Liver (tissue), 9 donors: ENCODE measurements around the gene FUOM. TPM values are rescaled to one million over a fixed set of nuclear protein-coding genes. Genes with fewer than 3 reads are reported as not detected.

Experiments used
- DNase-seq: peaks from one replicate; pipeline ENCODE4 v3.0.0-alpha.2; 2017; ENCODE audit warnings: low spot score
- H3K27ac ChIP-seq, 2 donors: one replicate each; pipeline ENCODE4 v1.7.0; 2013; ENCODE audit warnings: inconsistent platforms in 2 of 2, low read length in 2 of 2, control low read depth in 1 of 2, low read depth in 1 of 2, mild to moderate bottlenecking in 1 of 2
- H3K27me3 ChIP-seq, 4 donors: one replicate each; pipeline versions ENCODE4 v1.6.1 to v1.7.0; 2013; ENCODE audit warnings: low read length in 3 of 4, inconsistent platforms in 1 of 4, mild to moderate bottlenecking in 1 of 4, moderate library complexity in 1 of 4; ENCODE audit not compliant: control insufficient read depth in 4 of 4, insufficient read depth in 4 of 4
- H3K36me3 ChIP-seq, 4 donors: one replicate each; pipeline versions ENCODE4 v1.6.1 to v1.7.0; 2013; ENCODE audit warnings: low read length in 3 of 4, mild to moderate bottlenecking in 3 of 4, low read depth in 1 of 4, moderate library complexity in 1 of 4; ENCODE audit not compliant: control insufficient read depth in 4 of 4, insufficient read depth in 3 of 4
- H3K4me1 ChIP-seq, 4 donors: one replicate each; pipeline versions ENCODE4 v1.6.1 to v1.7.0; 2013; ENCODE audit warnings: low read length in 3 of 4, mild to moderate bottlenecking in 3 of 4, moderate library complexity in 1 of 4; ENCODE audit not compliant: control insufficient read depth in 4 of 4, insufficient read depth in 4 of 4
- H3K4me3 ChIP-seq, 3 donors: one replicate each; pipeline versions ENCODE4 v1.6.1 to v1.7.0; 2013; ENCODE audit warnings: low read length in 3 of 3, control low read depth in 1 of 3, low read depth in 1 of 3, mild to moderate bottlenecking in 1 of 3
- H3K9ac ChIP-seq, 2 donors: one replicate each; pipeline ENCODE4 v1.7.0; 2013; ENCODE audit warnings: low read length in 2 of 2, mild to moderate bottlenecking in 2 of 2, moderate library complexity in 2 of 2, control low read depth in 1 of 2, low read depth in 1 of 2
- H3K9me3 ChIP-seq, 4 donors: one replicate each; pipeline versions ENCODE4 v1.6.1 to v1.7.0; 2013; ENCODE audit warnings: low read length in 3 of 4; ENCODE audit not compliant: control insufficient read depth in 4 of 4
- CTCF ChIP-seq: fragments of 150-350 bp; IDR thresholded peaks from 2 replicates; pipeline ENCODE4 v1.5.1; 2017; ENCODE audit warnings: improper control_type of control experiment, low read depth, low read length; ENCODE audit not compliant: missing input control
- EGR1 ChIP-seq, 2 donors: IDR thresholded peaks; 2 replicates each; pipeline ENCODE4 v1.6.1; 2016 to 2018; ENCODE audit warnings: antibody characterized with exemption in 2 of 2, low read depth in 2 of 2
- FOXA1 ChIP-seq: IDR thresholded peaks from 2 replicates; pipeline ENCODE4 v1.6.1; 2016; ENCODE audit warnings: antibody characterized with exemption
- FOXA2 ChIP-seq: IDR thresholded peaks from 2 replicates; pipeline ENCODE4 v1.6.1; 2016; ENCODE audit warnings: antibody characterized with exemption
- GABPA ChIP-seq, 2 donors: IDR thresholded peaks in 1 of 2; conservative IDR thresholded peaks in 1 of 2; 2 replicates each; pipeline ENCODE4 v1.6.1; 2016; ENCODE audit warnings: antibody characterized with exemption in 2 of 2, mild to moderate bottlenecking in 1 of 2, moderate library complexity in 1 of 2
- HNF4A ChIP-seq, 2 donors: conservative IDR thresholded peaks; 2 replicates each; pipeline ENCODE4 v1.6.1; 2016; ENCODE audit warnings: antibody characterized with exemption in 2 of 2, mild to moderate bottlenecking in 2 of 2
- HNF4G ChIP-seq: IDR thresholded peaks from 2 replicates; pipeline ENCODE4 v1.6.1; 2016; ENCODE audit warnings: antibody characterized with exemption
- JUND ChIP-seq, 2 donors: IDR thresholded peaks; 2 replicates each; pipeline ENCODE4 v1.6.1; 2016; ENCODE audit warnings: antibody characterized with exemption in 2 of 2
- NR2F2 ChIP-seq: IDR thresholded peaks from 2 replicates; pipeline ENCODE4 v1.6.1; 2016; ENCODE audit warnings: antibody characterized with exemption
- RAD21 ChIP-seq, 2 donors: IDR thresholded peaks; 2 replicates each; pipeline ENCODE4 v1.6.1; 2016; ENCODE audit warnings: antibody characterized with exemption in 2 of 2, mild to moderate bottlenecking in 2 of 2
- REST ChIP-seq: IDR thresholded peaks from 2 replicates; pipeline ENCODE4 v1.6.1; 2016; ENCODE audit warnings: antibody characterized with exemption, mild to moderate bottlenecking
- RXRA ChIP-seq, 2 donors: IDR thresholded peaks; 2 replicates each; pipeline ENCODE4 v1.6.1; 2017 to 2018; ENCODE audit warnings: antibody characterized with exemption in 2 of 2, mild to moderate bottlenecking in 1 of 2
- SP1 ChIP-seq: IDR thresholded peaks from 2 replicates; pipeline ENCODE4 v1.6.1; 2018; ENCODE audit warnings: antibody characterized with exemption, mild to moderate bottlenecking
- TAF1 ChIP-seq: conservative IDR thresholded peaks from 2 replicates; pipeline ENCODE4 v1.6.1; 2016; ENCODE audit warnings: antibody characterized with exemption, mild to moderate bottlenecking
- YY1 ChIP-seq: IDR thresholded peaks from 2 replicates; pipeline ENCODE4 v1.6.1; 2016; ENCODE audit warnings: antibody characterized with exemption, mild to moderate bottlenecking
- WGBS: extraction: QIAGEN DNeasy Blood & Tissue Kit; methylation state at CpG from one replicate; pipeline ENCODE4 v1.1.7; 2013; 5-methylcytosine and 5-hydroxymethylcytosine counted together
- polyA plus RNA-seq, 2 donors: library from polyadenylated mRNA; stranded (reverse) in 1 of 2; unstranded in 1 of 2; fragments of 200-250 nt in 1 of 2; fragments of >200 nt in 1 of 2; fragmentation: Nextera tagmentation in 1 of 2; extraction: Ambion mirVana in 1 of 2; gene quantifications; one replicate each; pipeline versions ENCODE4 v1.2.1 to v1.2.3, GENCODE V29; 2013 to 2015
- total RNA-seq, 2 donors: library from RNA; depleted of rRNA; stranded (reverse); fragments of >200 nt; gene quantifications; one replicate each; pipeline ENCODE4 v1.2.3, GENCODE V29; 2014
- TF ChIP-seq, protein P1 (sequence below): IDR thresholded peaks from 2 replicates; pipeline ENCODE4 v1.6.1; 2016; ENCODE audit warnings: antibody characterized with exemption
- TF ChIP-seq, protein P2 (sequence below): IDR thresholded peaks from 2 replicates; pipeline ENCODE4 v1.6.1; 2016; ENCODE audit warnings: antibody characterized with exemption
- TF ChIP-seq, protein P3 (sequence below): IDR thresholded peaks from 2 replicates; pipeline ENCODE4 v1.6.1; 2016; ENCODE audit warnings: antibody characterized with exemption
- donor health status: healthy.
- donor health status: healthy.
- donor health status: healthy.
- donor health status: healthy.
- donor health status: healthy.

Gene FUOM
- total and polyA plus RNA-seq, 4 donors, result 24.3 to 194 (median 96.0) TPM

DNA sequence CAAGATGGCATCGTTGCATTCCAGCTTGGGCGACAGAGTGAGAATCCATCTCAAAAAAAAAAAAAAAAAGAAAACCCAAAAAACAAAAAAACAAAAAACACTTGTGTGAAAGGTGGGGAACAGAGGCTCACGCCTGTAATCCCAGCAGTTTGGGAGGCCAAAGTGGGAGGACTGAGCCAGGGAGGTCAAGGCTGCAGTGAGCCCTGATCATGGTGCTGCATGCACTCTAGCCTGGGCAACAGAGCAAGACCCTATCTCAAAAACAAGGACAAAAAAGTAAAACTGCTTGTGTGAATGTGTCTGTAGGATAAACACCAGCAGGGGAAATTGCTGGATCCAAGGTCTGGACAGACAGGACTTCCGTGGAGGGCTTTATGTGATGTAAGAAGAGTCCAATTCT is 25.7 kb upstream of the FUOM start:
- no peak overlapping the region for H3K4me3 ChIP-seq
- no peak overlapping the region for H3K9ac ChIP-seq
- TF ChIP-seq REST (no peak), CTCF (no peak), RAD21 (IDR thresholded peaks at IDR 0.05) (no peak), HNF4A (conservative IDR thresholded peaks at IDR 0.05) (no peak), FOXA1 (no peak), SP1 (no peak), GABPA (IDR thresholded peaks at IDR 0.05 in 1 of 2, conservative IDR thresholded peaks at IDR 0.05 in 1 of 2) (no peak), TAF1 (no peak), YY1 (no peak), HNF4G (no peak), JUND (IDR thresholded peaks at IDR 0.05) (no peak), NR2F2 (no peak), FOXA2 (no peak), RXRA (IDR thresholded peaks at IDR 0.05) (no peak), EGR1 (IDR thresholded peaks at IDR 0.05; ENCODE audit: low read depth in 2 of 2) (no peak)
- TF ChIP-seq, protein P1, sequence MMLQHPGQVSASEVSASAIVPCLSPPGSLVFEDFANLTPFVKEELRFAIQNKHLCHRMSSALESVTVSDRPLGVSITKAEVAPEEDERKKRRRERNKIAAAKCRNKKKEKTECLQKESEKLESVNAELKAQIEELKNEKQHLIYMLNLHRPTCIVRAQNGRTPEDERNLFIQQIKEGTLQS, result no peak
- TF ChIP-seq, protein P2, sequence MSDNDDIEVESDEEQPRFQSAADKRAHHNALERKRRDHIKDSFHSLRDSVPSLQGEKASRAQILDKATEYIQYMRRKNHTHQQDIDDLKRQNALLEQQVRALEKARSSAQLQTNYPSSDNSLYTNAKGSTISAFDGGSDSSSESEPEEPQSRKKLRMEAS, result no peak
- TF ChIP-seq, protein P3, sequence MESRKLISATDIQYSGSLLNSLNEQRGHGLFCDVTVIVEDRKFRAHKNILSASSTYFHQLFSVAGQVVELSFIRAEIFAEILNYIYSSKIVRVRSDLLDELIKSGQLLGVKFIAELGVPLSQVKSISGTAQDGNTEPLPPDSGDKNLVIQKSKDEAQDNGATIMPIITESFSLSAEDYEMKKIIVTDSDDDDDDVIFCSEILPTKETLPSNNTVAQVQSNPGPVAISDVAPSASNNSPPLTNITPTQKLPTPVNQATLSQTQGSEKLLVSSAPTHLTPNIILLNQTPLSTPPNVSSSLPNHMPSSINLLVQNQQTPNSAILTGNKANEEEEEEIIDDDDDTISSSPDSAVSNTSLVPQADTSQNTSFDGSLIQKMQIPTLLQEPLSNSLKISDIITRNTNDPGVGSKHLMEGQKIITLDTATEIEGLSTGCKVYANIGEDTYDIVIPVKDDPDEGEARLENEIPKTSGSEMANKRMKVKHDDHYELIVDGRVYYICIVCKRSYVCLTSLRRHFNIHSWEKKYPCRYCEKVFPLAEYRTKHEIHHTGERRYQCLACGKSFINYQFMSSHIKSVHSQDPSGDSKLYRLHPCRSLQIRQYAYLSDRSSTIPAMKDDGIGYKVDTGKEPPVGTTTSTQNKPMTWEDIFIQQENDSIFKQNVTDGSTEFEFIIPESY, result no peak
- no peaks in the 10 kb centered on the region for H3K9me3 ChIP-seq
- H3K36me3 ChIP-seq, result peaks cover 0 to 18% (median 8%) of the 10 kb centered on the region in 4 donors
- no peaks in the 10 kb centered on the region for H3K27me3 ChIP-seq
- H3K27ac ChIP-seq, result no peak overlapping the region
- 96% methylated on average over 4 of the region's 4 CpGs for WGBS
- peaks cover 3 to 19% (median 10%) of the 10 kb centered on the region in 4 donors for H3K4me1 ChIP-seq
- no peak for DNase-seq
